Panc1 (cell line): ENCODE measurements around the gene RPH3AL. TPM values are rescaled to one million over a fixed set of nuclear protein-coding genes. Genes with fewer than 3 reads are reported as not detected.

Experiments used
- ATAC-seq: fragments of 200-7000 bp; cut with Tn5 transposase; 2 replicates; pipeline ENCODE4 v1.9.1; 2020; ENCODE audit warnings: mild to moderate bottlenecking, moderate library complexity
- BruUV-seq: library from RNA; stranded (reverse); fragments of 400-500 nt; replicated peaks from 2 replicates; lab custom pipeline; 2021; lab: Mats Ljungman, UMichigan
- CTCF ChIA-PET: fragments of 300-600 bp; sonication (Branson Sonifier 250); formaldehyde crosslinking; loops from one replicate; lab custom pipeline; 2022; ENCODE audit warnings: antibody characterized with exemption; lab: Charles Lee
- POLR2A ChIA-PET: fragments of 300-600 bp; sonication (Branson Sonifier 250); formaldehyde crosslinking; loops from one replicate; lab custom pipeline; 2022; ENCODE audit warnings: antibody characterized with exemption; lab: Charles Lee
- DNase-seq: peaks from one replicate; pipeline ENCODE4 v3.0.0-alpha.2; 2010; ENCODE audit warnings: low read depth, low spot score
- H3K27ac ChIP-seq: 2 replicates; pipeline ENCODE4 v1.5.1; 2011; ENCODE audit warnings: mild to moderate bottlenecking, low read length, inconsistent platforms
- H3K27me3 ChIP-seq: fragments of 200-500 bp; sonication (Bioruptor generic); 2 replicates; pipeline ENCODE4 v1.6.0; 2014; ENCODE audit warnings: low read length, inconsistent platforms; ENCODE audit not compliant: control insufficient read depth, insufficient read depth
- H3K36me3 ChIP-seq: fragments of 200-500 bp; sonication (Bioruptor generic); 2 replicates; pipeline ENCODE4 v1.5.1; 2014; ENCODE audit warnings: inconsistent platforms, mild to moderate bottlenecking, low read length, moderate library complexity; ENCODE audit not compliant: control insufficient read depth, insufficient read depth
- H3K4me1 ChIP-seq: 2 replicates; pipeline ENCODE4 v1.5.1; 2011; ENCODE audit warnings: inconsistent platforms, mild to moderate bottlenecking, low read length, moderate library complexity; ENCODE audit not compliant: control insufficient read depth, insufficient read depth
- H3K4me3 ChIP-seq, 2 experiments: 2 replicates each; pipeline ENCODE4 v1.5.1; 2011 to 2012; ENCODE audit warnings: low read depth in 2 of 2, low read length in 2 of 2, mild to moderate bottlenecking in 2 of 2, inconsistent platforms in 1 of 2, moderate library complexity in 1 of 2
- H3K9me3 ChIP-seq: fragments of 200-500 bp; sonication (Bioruptor generic); 2 replicates; pipeline ENCODE4 v1.5.1; 2014; ENCODE audit warnings: low read depth, mild to moderate bottlenecking, inconsistent platforms, low read length, moderate library complexity; ENCODE audit not compliant: control insufficient read depth, insufficient read depth
- POLR2AphosphoS5 ChIP-seq: IDR thresholded peaks from 2 replicates; pipeline ENCODE4 v1.6.1; 2012; ENCODE audit warnings: mild to moderate bottlenecking, low read depth, low read length, moderate library complexity
- SIN3A ChIP-seq: IDR thresholded peaks from 2 replicates; pipeline ENCODE4 v1.6.1; 2012; ENCODE audit warnings: low read depth, mild to moderate bottlenecking, low read length, moderate library complexity, borderline replicate concordance; ENCODE audit not compliant: insufficient read depth
- TCF7L2 ChIP-seq: IDR thresholded peaks from 2 replicates; pipeline ENCODE4 v1.6.1; 2011; ENCODE audit warnings: mild to moderate bottlenecking, low read depth, low read length, inconsistent platforms
- in situ Hi-C: cut with HindIII; loops from 2 replicates; pipeline ENCODE4 v1.10.0; 2016; ENCODE audit warnings: low sequenced_read_pairs, low pct_unique_long_range_greater_than_20kb
- intact Hi-C: fragments of 100-400 bp; cut with micrococcal nuclease; formaldehyde crosslinking; loops from one replicate; pipeline ENCODE4 v1.10.0; 2022; ENCODE audit not compliant: unreplicated experiment
- total RNA-seq: library from RNA; stranded (reverse); gene quantifications from one replicate; pipeline ENCODE4 v1.2.1, GENCODE V29; 2021; ENCODE audit not compliant: unreplicated experiment
- TF ChIP-seq, protein P1 (sequence below), 2 experiments: IDR thresholded peaks; 2 replicates each; pipeline ENCODE4 v1.6.1; 2011 to 2012; ENCODE audit warnings: low read depth in 2 of 2, control low read depth in 1 of 2, low read length in 1 of 2, mild to moderate bottlenecking in 1 of 2, moderate library complexity in 1 of 2; ENCODE audit not compliant: insufficient read depth in 1 of 2
- TF ChIP-seq, protein P2 (sequence below): fragments of 450-650 bp; IDR thresholded peaks from 2 replicates; pipeline ENCODE4 v1.5.1; 2017; ENCODE audit warnings: mild to moderate bottlenecking

The RPH3AL gene
- total RNA-seq, 1 experiment from 2014 or later, result 2.2 TPM

DNA sequence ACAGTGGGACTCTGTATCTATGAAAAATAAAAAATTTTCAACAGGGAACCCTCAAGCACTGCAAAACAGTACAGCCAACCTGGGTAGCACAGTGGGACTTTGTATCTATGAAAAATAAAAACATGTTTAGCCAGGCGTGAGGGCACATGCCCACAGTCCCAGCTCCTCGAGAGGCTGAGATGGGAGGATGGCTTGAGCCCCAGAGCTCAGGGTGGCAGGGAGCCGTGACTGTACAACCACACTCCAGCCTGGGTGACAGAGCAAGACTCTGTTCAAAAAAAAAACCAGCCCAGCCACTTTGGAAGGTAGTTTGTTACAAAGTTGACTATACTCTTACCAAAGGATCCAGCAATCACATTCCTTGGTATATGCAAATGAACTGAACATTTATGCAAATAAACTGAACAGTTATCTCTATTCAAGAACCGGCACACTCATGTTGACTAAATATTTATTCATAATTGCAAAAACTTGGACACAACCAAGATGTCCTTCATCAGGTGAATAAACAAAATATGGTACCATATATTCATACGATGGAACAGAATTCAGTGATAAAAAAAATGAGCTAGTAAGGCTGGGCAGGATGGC, 5.2 kb downstream of the RPH3AL start:
- TF ChIP-seq, protein P1, sequence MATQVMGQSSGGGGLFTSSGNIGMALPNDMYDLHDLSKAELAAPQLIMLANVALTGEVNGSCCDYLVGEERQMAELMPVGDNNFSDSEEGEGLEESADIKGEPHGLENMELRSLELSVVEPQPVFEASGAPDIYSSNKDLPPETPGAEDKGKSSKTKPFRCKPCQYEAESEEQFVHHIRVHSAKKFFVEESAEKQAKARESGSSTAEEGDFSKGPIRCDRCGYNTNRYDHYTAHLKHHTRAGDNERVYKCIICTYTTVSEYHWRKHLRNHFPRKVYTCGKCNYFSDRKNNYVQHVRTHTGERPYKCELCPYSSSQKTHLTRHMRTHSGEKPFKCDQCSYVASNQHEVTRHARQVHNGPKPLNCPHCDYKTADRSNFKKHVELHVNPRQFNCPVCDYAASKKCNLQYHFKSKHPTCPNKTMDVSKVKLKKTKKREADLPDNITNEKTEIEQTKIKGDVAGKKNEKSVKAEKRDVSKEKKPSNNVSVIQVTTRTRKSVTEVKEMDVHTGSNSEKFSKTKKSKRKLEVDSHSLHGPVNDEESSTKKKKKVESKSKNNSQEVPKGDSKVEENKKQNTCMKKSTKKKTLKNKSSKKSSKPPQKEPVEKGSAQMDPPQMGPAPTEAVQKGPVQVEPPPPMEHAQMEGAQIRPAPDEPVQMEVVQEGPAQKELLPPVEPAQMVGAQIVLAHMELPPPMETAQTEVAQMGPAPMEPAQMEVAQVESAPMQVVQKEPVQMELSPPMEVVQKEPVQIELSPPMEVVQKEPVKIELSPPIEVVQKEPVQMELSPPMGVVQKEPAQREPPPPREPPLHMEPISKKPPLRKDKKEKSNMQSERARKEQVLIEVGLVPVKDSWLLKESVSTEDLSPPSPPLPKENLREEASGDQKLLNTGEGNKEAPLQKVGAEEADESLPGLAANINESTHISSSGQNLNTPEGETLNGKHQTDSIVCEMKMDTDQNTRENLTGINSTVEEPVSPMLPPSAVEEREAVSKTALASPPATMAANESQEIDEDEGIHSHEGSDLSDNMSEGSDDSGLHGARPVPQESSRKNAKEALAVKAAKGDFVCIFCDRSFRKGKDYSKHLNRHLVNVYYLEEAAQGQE (IDR thresholded peaks at IDR 0.05; ENCODE audit: insufficient read depth in 1 of 2, low read depth in 2 of 2, low read length in 1 of 2), result no peak
- TF ChIP-seq SIN3A (no peak), TCF7L2 (no peak), POLR2AphosphoS5 (no peak)
- TF ChIP-seq, protein P2, sequence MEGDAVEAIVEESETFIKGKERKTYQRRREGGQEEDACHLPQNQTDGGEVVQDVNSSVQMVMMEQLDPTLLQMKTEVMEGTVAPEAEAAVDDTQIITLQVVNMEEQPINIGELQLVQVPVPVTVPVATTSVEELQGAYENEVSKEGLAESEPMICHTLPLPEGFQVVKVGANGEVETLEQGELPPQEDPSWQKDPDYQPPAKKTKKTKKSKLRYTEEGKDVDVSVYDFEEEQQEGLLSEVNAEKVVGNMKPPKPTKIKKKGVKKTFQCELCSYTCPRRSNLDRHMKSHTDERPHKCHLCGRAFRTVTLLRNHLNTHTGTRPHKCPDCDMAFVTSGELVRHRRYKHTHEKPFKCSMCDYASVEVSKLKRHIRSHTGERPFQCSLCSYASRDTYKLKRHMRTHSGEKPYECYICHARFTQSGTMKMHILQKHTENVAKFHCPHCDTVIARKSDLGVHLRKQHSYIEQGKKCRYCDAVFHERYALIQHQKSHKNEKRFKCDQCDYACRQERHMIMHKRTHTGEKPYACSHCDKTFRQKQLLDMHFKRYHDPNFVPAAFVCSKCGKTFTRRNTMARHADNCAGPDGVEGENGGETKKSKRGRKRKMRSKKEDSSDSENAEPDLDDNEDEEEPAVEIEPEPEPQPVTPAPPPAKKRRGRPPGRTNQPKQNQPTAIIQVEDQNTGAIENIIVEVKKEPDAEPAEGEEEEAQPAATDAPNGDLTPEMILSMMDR, result no peak
- no peaks in the 10 kb centered on the region for H3K36me3 ChIP-seq
- in situ Hi-C loops, result no loop called here
- intact Hi-C loops, result no loop called here
- no peak overlapping the region for H3K4me3 ChIP-seq
- no peaks in the 10 kb centered on the region for H3K9me3 ChIP-seq
- BruUV-seq, result no TSS peak
- ChIA-PET CTCF (no interaction called here), POLR2A (no interaction called here)
- no peaks in the 10 kb centered on the region for H3K27me3 ChIP-seq
- ATAC-seq (no peak), DNase-seq (no peak)
- H3K4me1 ChIP-seq, result 0 out of 2 replicates have a peak, but pooled peaks cover under 1% of the 10 kb centered on the region
- H3K27ac ChIP-seq, result no peak overlapping the region

DNA sequence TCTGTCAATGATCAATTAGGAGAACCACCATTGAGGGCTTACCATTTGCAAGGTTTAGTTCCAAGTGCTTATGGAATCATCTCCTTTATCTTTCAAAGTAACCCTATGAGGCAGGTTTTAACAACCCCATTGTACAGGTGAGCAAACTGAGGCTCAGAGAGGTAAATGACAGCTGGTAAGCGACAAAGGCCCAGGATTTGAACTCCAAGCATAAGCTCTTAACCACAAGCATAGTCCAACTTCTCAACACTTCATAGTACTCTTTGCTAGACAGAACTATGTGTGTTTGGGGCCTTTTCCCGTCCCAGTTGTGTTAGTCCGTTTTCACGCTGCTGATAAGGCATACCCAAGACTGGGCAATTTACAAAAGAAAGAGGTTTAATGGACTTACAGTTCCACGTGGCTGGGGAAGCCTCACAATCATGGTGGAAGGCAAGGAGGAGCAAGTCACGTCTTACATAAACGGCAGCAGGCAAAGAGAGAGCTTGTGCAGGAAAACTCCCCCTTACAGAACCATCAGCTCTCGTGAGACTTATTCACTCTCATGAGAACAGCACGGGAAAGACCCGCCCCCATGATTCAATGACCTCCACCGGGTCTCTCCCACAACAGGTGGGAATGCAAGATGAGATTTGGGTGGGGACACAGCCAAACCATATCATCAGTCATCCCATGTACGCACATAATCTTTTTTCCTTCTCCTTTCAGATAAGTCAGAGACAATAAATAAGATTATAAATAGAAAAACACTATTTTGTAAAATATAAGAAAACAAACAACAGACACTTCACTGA, 6.4 kb downstream of the RPH3AL start:
- in situ Hi-C loops (no loop called here), intact Hi-C loops (no loop called here)
- H3K27ac ChIP-seq, result no peak overlapping the region
- ChIA-PET POLR2A (no interaction called here), CTCF (no interaction called here)
- H3K36me3 ChIP-seq, result no peaks in the 10 kb centered on the region
- H3K9me3 ChIP-seq, result no peaks in the 10 kb centered on the region
- DNase-seq, result no peak
- ATAC-seq, result no peak
- H3K4me1 ChIP-seq, result no peaks in the 10 kb centered on the region
- no TSS peak for BruUV-seq
- H3K4me3 ChIP-seq, result no peak overlapping the region
- no peak for TF ChIP-seq TCF7L2
- no peak for TF ChIP-seq SIN3A
- TF ChIP-seq, protein P1 (IDR thresholded peaks at IDR 0.05; ENCODE audit: insufficient read depth in 1 of 2, low read depth in 2 of 2, low read length in 1 of 2), result no peak
- TF ChIP-seq, protein P2, result no peak
- TF ChIP-seq POLR2AphosphoS5, result no peak
- no peaks in the 10 kb centered on the region for H3K27me3 ChIP-seq
